Tibial artery (tissue), 4 donors: ENCODE data around the gene TSHZ1.

Source experiments
- DNase-seq, 2 donors: peaks; one replicate each; pipeline ENCODE4 v3.0.0-alpha.2; 2019
- H3K27ac ChIP-seq, 2 donors: fragments of 200-600 bp; sonication (generic) in 1 of 2; 1 replicate in 1 of 2; 2 replicates in 1 of 2; pipeline ENCODE4 v1.5.1; 2018 to 2019; ENCODE audit warnings: mild to moderate bottlenecking in 1 of 2
- H3K27me3 ChIP-seq, 2 donors: fragments of 200-600 bp; sonication (generic) in 1 of 2; one replicate each; pipeline versions ENCODE4 v1.5.1 to v1.6.0; 2016 to 2019
- H3K36me3 ChIP-seq, 3 donors: fragments of 200-600 bp; sonication (generic) in 2 of 3; one replicate each; pipeline ENCODE4 v1.5.1; 2016 to 2019; ENCODE audit warnings: mild to moderate bottlenecking in 2 of 3
- H3K4me1 ChIP-seq, 4 donors: fragments of 200-600 bp; sonication (generic) in 2 of 4; 1 replicate in 3 of 4; 2 replicates in 1 of 4; pipeline ENCODE4 v1.5.1; 2016 to 2019
- H3K4me3 ChIP-seq, 2 donors: fragments of 200-600 bp; sonication (generic) in 1 of 2; 1 replicate in 1 of 2; 2 replicates in 1 of 2; pipeline ENCODE4 v1.5.1; 2018 to 2019; ENCODE audit warnings: mild to moderate bottlenecking in 2 of 2
- H3K9me3 ChIP-seq, 3 donors: fragments of 200-600 bp; sonication (generic) in 1 of 3; one replicate each; pipeline ENCODE4 v1.5.1; 2016 to 2019
- intact Hi-C: fragments of 100-400 bp; cut with DNase I; formaldehyde crosslinking; loops from one replicate; pipeline ENCODE4 v1.15.0; 2023; ENCODE audit warnings: low total_unique reads
- TF ChIP-seq, protein P1 (sequence below), 2 experiments: fragments of 200-600 bp in 1 of 2; fragments of 450-650 bp in 1 of 2; IDR thresholded peaks; one replicate each; pipeline ENCODE4 v1.5.1; 2017 to 2019; ENCODE audit warnings: antibody characterized with exemption in 2 of 2, mild to moderate bottlenecking in 1 of 2, moderate library complexity in 1 of 2

The TSHZ1 gene

DNA sequence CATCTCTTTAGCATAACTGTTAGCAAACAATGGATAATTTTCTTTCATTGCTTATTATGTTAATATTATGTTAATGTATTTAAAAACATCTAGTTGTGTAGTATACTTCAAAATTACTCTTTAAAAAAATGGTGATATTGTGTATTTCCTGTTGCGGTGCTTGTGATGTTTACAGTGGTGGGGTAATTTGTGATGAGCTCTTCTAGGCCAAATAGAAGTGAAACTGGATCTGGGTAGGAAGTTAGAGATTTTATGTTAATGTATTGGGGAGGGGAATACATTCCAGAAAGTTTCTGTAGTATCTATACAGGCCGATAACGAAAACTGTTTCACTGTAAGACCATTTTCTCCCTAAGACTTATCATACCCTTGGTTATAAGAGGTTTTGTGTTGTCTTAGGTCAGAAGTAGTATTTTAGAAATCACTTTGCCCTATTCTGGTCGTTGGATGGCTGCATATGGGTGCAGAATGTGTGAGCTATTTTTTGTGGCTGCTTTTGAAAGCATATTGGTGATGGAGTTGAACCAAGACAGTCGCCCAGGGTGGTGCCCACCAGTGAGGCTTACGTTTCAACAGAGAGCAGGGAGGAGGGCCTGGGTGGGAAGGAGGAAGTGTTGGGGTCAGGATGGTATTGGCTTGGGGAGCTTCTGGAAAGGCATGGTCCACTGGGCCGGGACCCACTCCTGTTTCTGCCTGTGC lies 5.8 kb downstream of the TSHZ1 start:
- Histone ChIP-seq H3K27me3 (no peaks in the 10 kb centered on the region), H3K9me3 (no peaks in the 10 kb centered on the region), H3K36me3 (no peaks in the 10 kb centered on the region), H3K4me1 (peaks cover 0 to 29% (median 22%) of the 10 kb centered on the region in 4 donors), H3K4me3 (no peak overlapping the region), H3K27ac (no peak overlapping the region)
- TF ChIP-seq, protein P1, sequence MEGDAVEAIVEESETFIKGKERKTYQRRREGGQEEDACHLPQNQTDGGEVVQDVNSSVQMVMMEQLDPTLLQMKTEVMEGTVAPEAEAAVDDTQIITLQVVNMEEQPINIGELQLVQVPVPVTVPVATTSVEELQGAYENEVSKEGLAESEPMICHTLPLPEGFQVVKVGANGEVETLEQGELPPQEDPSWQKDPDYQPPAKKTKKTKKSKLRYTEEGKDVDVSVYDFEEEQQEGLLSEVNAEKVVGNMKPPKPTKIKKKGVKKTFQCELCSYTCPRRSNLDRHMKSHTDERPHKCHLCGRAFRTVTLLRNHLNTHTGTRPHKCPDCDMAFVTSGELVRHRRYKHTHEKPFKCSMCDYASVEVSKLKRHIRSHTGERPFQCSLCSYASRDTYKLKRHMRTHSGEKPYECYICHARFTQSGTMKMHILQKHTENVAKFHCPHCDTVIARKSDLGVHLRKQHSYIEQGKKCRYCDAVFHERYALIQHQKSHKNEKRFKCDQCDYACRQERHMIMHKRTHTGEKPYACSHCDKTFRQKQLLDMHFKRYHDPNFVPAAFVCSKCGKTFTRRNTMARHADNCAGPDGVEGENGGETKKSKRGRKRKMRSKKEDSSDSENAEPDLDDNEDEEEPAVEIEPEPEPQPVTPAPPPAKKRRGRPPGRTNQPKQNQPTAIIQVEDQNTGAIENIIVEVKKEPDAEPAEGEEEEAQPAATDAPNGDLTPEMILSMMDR (IDR thresholded peaks at IDR 0.05), result no peak
- DNase-seq, result no peak
- intact Hi-C loops, result no loop called here

DNA sequence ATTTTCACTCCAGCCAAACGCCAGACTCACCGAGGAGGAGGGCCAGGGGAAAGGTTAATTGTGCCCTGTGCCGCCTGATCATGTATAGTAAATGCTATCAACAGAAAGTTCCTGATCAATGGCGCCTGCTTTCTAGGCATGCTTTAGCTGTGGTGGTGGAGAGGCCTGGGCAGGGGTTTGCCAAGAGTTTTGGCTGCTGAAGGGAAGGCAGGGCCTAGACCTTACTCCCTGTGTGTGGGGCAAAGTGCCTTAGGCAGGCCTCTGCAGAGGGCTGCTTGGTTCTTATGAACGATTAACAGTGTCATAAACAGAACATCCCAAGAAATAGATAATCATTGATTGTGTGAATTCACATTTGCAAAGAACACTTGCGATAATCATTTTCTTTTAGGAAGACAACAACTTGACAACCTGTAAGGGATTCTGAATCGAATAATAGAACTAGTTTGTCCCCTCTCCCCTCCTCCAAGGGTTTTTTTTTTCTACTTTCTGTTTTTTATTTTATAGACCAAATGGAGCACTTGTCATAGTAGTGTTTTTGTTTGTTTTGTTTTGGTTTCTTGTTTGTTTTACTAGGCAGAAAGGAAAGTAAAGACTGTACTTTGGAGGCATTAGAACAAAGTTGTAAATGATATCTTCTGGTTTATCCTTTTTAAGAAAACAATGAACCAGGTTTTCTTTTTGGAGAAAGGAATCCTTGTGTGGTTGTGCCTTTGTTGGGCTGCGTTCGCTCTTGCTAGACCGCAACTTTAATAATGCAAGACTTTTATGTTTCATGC lies 6.5 kb downstream of the TSHZ1 start:
- H3K27me3 ChIP-seq, result no peaks in the 10 kb centered on the region
- TF ChIP-seq, protein P1 (IDR thresholded peaks at IDR 0.05), result no peak
- H3K4me3 ChIP-seq, result no peak overlapping the region
- no peaks in the 10 kb centered on the region for H3K9me3 ChIP-seq
- H3K4me1 ChIP-seq, result peaks cover 0 to 27% (median 21%) of the 10 kb centered on the region in 4 donors
- intact Hi-C loops, result no loop called here
- no peak overlapping the region for H3K27ac ChIP-seq
- no peak for DNase-seq
- H3K36me3 ChIP-seq, result no peaks in the 10 kb centered on the region

DNA sequence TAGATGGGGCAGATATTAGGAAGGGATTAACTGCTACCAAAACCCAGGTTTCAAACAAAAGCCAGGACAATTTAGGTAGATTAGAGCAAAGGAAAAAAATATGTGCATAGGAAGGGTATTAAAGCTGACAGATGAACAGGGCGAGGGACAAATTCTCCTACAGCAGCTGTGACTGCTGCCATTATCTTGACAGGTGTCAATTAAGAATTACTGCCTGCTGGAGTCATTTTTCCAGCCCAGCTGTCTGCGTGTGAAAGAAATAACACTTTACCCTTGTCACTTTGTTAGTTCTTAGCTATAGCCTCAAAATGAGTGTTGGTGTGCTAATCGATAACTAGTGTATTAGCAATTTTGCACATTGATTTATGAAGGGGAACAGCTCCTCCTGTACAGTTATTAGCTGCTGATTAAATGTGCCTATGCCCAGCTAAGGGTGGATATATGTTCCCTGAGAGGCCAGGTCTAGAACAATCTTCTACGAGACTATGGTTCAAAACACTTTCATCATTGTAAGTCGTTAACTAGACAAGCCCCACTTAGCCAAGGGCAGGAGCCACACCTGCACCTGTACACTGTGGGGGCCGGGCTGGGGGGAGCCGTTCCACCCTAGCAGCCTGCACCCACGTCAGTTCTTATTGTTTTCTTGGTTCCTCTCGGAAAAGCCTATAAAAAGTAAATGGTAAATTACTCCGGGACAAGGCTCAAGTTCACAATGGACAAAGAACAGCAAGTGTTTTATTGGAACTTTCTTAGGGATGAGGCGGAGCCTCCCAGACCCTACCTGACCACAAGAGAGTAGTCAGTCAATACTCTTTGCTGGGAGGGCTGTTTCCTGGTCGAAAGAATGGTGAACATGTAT lies 7.7 kb downstream of the TSHZ1 start:
- intact Hi-C loops, result no loop called here
- Histone ChIP-seq H3K4me3 (no peak overlapping the region), H3K9me3 (no peaks in the 10 kb centered on the region), H3K36me3 (no peaks in the 10 kb centered on the region), H3K27me3 (no peaks in the 10 kb centered on the region), H3K4me1 (peaks cover 0 to 16% (median 12%) of the 10 kb centered on the region in 4 donors), H3K27ac (no peak overlapping the region)
- TF ChIP-seq, protein P1 (IDR thresholded peaks at IDR 0.05), result no peak
- no peak for DNase-seq

DNA sequence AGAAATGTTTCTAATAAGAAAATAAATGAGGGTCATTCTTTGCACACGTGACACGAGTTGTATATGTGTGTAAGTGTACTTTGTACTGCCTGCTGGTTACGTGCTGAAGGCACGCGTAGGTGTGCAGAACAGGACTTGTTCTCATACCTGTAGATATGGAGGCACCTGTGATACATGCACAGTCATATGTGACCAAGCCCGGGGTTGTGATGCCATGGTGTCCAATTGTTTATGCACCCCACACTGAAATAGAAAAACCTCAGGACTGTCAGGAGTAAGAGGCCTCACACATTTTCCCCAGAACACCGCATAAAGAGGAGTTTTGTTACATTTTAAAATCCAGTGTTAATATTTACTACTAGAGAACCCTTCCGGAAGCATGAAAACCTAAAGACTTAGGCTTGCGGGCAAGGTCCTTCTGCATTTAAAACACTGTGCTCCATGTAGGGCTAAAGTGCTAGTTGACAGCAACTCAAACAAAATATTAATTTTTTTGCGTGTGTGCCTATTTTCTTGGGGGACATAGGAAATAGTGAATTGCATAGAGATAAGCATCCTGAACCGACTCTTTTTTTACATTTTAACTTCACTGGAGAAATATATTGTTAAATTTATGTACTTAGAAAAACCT lies 9.3 kb downstream of the TSHZ1 start:
- Histone ChIP-seq H3K4me1 (peaks cover 0 to 5% (median 2%) of the 10 kb centered on the region in 4 donors), H3K9me3 (no peaks in the 10 kb centered on the region), H3K4me3 (no peak overlapping the region), H3K27me3 (no peaks in the 10 kb centered on the region), H3K27ac (no peak overlapping the region), H3K36me3 (no peaks in the 10 kb centered on the region)
- no peak for DNase-seq
- intact Hi-C loops, result no loop called here
- TF ChIP-seq, protein P1 (IDR thresholded peaks at IDR 0.05), result no peak
